Fibroblast of skin of left biceps (primary cell): ENCODE results near the gene TSHZ3.
A peak's percentile ranks its signal among the peaks of the same experiment; 100 is the strongest.

Experiments
- DNase-seq, 2 experiments: peaks; one replicate each; pipeline ENCODE4 v3.0.0-alpha.2; 2013; ENCODE audit warnings: low read depth in 2 of 2

Gene TSHZ3

GRCh38 chr19:31354799-31355664 lies 5.8 kb upstream of the TSHZ3 start:
- no peak for DNase-seq

GRCh38 chr19:31354316-31354715 lies 5.1 kb upstream of the TSHZ3 start:
- DNase-seq, result no peak

GRCh38 chr19:31353833-31354232 lies 4.6 kb upstream of the TSHZ3 start:
- DNase-seq, result no peak

GRCh38 chr19:31352782-31353651 lies 3.8 kb upstream of the TSHZ3 start:
- no peak for DNase-seq

- no peak for DNase-seq
Measured at GRCh38 chr19:31352296-31352781, 3.1 kb upstream of the TSHZ3 start.

GRCh38 chr19:31351855-31352195 lies 2.6 kb upstream of the TSHZ3 start:
- no peak for DNase-seq

- DNase-seq, result no peak
Measured at GRCh38 chr19:31351056-31351854, 2.0 kb upstream of the TSHZ3 start.

GRCh38 chr19:31350693-31351055 lies 1.4 kb upstream of the TSHZ3 start:
- no peak for DNase-seq

- no peak for DNase-seq
Measured at GRCh38 chr19:31350033-31350692, 927 bp upstream of the TSHZ3 start.

- no peak for DNase-seq
Measured at GRCh38 chr19:31348481-31349159, 616 bp downstream of the TSHZ3 start.

- DNase-seq, result peak in 1 of 2 experiments; percentile 49
Measured at GRCh38 chr19:31347828-31348392, 1.3 kb downstream of the TSHZ3 start.

- no peak for DNase-seq
Measured at GRCh38 chr19:31347354-31347753, 1.9 kb downstream of the TSHZ3 start.

GRCh38 chr19:31346184-31347059 lies 2.8 kb downstream of the TSHZ3 start:
- no peak for DNase-seq

- no peak for DNase-seq
Measured at GRCh38 chr19:31344403-31344802, 4.8 kb downstream of the TSHZ3 start.

GRCh38 chr19:31342926-31343325 lies 6.3 kb downstream of the TSHZ3 start:
- no peak for DNase-seq

- peak; percentile 97 for DNase-seq
Measured at GRCh38 chr19:31340042-31341025, 8.9 kb downstream of the TSHZ3 start.

- no peak for DNase-seq
Measured at GRCh38 chr19:31339411-31339810, 9.8 kb downstream of the TSHZ3 start.

GRCh38 chr19:31338069-31338776 lies 11.0 kb downstream of the TSHZ3 start:
- DNase-seq, result no peak
